ENCODE measurements around the gene SURF4.

DNA sequence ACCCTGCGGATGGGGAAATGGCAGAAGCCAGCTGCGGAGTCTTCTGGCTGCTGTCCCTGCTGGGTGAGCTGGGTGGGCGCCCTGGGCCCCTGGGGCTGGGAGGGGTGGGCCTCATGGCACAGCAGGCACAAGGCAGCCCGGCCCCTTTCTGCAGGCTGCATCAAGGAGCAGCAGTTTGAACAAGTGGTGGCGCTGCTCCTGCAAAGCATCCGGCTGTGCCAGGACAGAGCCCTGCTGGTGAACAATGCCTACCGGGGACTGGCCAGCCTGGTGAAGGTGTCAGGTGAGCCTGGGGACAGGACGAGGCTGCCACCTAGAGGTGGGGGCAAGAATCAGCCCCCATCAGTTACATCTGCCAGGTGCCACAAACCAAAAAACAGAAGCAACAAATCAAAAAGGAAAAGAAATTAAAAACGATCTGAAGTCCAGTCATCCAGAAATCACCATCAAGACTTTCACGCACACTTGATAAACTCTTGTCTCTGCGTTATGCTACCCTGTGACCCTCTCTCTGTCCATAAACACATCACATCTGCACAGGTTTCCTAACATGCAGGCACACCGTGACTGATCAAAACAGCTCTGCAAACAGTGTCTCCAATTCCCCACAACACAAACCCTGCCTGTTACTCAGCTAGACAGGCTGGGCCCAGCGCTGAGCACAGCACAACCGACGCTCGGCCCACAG lies 28.1 kb upstream of the SURF4 start:
- no peak for TF ChIP-seq EP300 (IDR thresholded peaks at IDR 0.05; ENCODE audit: borderline replicate concordance)
- TF ChIP-seq CEBPB (IDR thresholded peaks at IDR 0.05) = no peak
- no peak for TF ChIP-seq USF1 (IDR thresholded peaks at IDR 0.05)

All from Ishikawa (cell line).